ENCODE measurements around the gene GDI2. TPM values are rescaled to one million over a fixed set of nuclear protein-coding genes. Genes with fewer than 3 reads are reported as not detected.

GDI2 gene
- total and polyA plus RNA-seq, 7 donors, result 178 to 238 (median 203) TPM

- Histone ChIP-seq H3K27me3 (no peaks in the 10 kb centered on the region), H3K4me1 (no peaks in the 10 kb centered on the region), H3K36me3 (no peaks in the 10 kb centered on the region), H3K9me3 (no peaks in the 10 kb centered on the region), H3K4me3 (no peak overlapping the region), H3K27ac (no peak overlapping the region)
- WGBS, 2 donors, result 67% methylated on average over 6 of the region's 6 CpGs
- intact Hi-C loops (cut with DNase I), result no loop called here
- TF ChIP-seq, protein P1, sequence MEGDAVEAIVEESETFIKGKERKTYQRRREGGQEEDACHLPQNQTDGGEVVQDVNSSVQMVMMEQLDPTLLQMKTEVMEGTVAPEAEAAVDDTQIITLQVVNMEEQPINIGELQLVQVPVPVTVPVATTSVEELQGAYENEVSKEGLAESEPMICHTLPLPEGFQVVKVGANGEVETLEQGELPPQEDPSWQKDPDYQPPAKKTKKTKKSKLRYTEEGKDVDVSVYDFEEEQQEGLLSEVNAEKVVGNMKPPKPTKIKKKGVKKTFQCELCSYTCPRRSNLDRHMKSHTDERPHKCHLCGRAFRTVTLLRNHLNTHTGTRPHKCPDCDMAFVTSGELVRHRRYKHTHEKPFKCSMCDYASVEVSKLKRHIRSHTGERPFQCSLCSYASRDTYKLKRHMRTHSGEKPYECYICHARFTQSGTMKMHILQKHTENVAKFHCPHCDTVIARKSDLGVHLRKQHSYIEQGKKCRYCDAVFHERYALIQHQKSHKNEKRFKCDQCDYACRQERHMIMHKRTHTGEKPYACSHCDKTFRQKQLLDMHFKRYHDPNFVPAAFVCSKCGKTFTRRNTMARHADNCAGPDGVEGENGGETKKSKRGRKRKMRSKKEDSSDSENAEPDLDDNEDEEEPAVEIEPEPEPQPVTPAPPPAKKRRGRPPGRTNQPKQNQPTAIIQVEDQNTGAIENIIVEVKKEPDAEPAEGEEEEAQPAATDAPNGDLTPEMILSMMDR (IDR thresholded peaks at IDR 0.05), result no peak
- DNase-seq, result peak; percentile 19
These were observed 20.6 kb upstream of the GDI2 start for GRCh38 chr10:5833814-5834213.

DNA sequence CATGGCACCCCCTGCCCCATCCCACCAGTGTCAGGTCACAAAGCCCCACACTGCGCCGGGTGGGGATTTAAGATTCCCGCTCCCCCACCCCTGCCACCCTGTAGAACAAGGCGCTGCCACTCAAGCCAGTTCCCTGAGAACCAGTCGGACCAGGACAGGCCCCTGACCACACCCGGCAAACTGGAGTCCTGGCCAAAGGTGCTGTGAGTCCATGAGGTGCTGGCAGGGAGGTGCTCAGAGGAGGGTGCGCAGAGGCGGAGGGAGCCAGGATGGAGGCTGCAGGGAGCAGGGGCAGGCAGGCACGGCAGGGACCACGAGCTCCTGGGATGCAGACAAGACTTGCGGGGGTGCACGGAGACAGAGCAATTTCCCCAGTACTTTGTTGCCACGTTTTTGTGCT lies 19.7 kb upstream of the GDI2 start:
- Histone ChIP-seq H3K9me3 (no peaks in the 10 kb centered on the region), H3K4me1 (no peaks in the 10 kb centered on the region), H3K36me3 (no peaks in the 10 kb centered on the region), H3K4me3 (no peak overlapping the region), H3K27me3 (no peaks in the 10 kb centered on the region), H3K27ac (no peak overlapping the region)
- no peak for TF ChIP-seq EP300 (IDR thresholded peaks at IDR 0.05)
- no peak for TF ChIP-seq POLR2AphosphoS5 (IDR thresholded peaks at IDR 0.05)
- no peak for TF ChIP-seq POLR2A (IDR thresholded peaks at IDR 0.05)
- TF ChIP-seq, protein P1 (IDR thresholded peaks at IDR 0.05), result no peak
- WGBS, 2 donors, result 23 to 68% methylated on average over 13 of the region's 13 CpGs
- intact Hi-C loops (cut with DNase I), result no loop called here
- DNase-seq, result peak; percentile 50

- Histone ChIP-seq H3K27ac (no peak overlapping the region), H3K9me3 (no peaks in the 10 kb centered on the region), H3K27me3 (no peaks in the 10 kb centered on the region), H3K4me1 (no peaks in the 10 kb centered on the region), H3K36me3 (no peaks in the 10 kb centered on the region), H3K4me3 (no peak overlapping the region)
- intact Hi-C loops (cut with DNase I), result no loop called here
- no peak for DNase-seq
- WGBS, 2 donors, result 93 to 95% methylated on average over 8 of the region's 8 CpGs
- TF ChIP-seq POLR2AphosphoS5 (IDR thresholded peaks at IDR 0.05) (no peak), EP300 (IDR thresholded peaks at IDR 0.05) (no peak), POLR2A (IDR thresholded peaks at IDR 0.05) (no peak)
- TF ChIP-seq, protein P1 (IDR thresholded peaks at IDR 0.05), result no peak
These were observed 18.2 kb upstream of the GDI2 start for GRCh38 chr10:5831446-5831782.

- Histone ChIP-seq H3K9me3 (no peaks in the 10 kb centered on the region), H3K36me3 (no peaks in the 10 kb centered on the region), H3K4me3 (no peak overlapping the region), H3K4me1 (no peaks in the 10 kb centered on the region), H3K27ac (no peak overlapping the region), H3K27me3 (no peaks in the 10 kb centered on the region)
- TF ChIP-seq EP300 (IDR thresholded peaks at IDR 0.05) (no peak), POLR2AphosphoS5 (IDR thresholded peaks at IDR 0.05) (no peak), POLR2A (IDR thresholded peaks at IDR 0.05) (no peak)
- TF ChIP-seq, protein P1 (IDR thresholded peaks at IDR 0.05), result no peak
- WGBS, 2 donors, result 83 to 85% methylated on average over 14 of the region's 14 CpGs
- peak; percentile 43 for DNase-seq
- intact Hi-C loops (cut with DNase I), result no loop called here
These were observed 17.6 kb upstream of the GDI2 start for GRCh38 chr10:5830629-5831445.

GRCh38 chr10:5829267-5829666 lies 16.0 kb upstream of the GDI2 start:
- TF ChIP-seq POLR2A (IDR thresholded peaks at IDR 0.05) (no peak), POLR2AphosphoS5 (IDR thresholded peaks at IDR 0.05) (no peak), EP300 (IDR thresholded peaks at IDR 0.05) (no peak)
- TF ChIP-seq, protein P1 (IDR thresholded peaks at IDR 0.05), result no peak
- 91 to 95% methylated on average over 9 of the region's 9 CpGs for WGBS, 2 donors
- no peaks in the 10 kb centered on the region for H3K9me3 ChIP-seq
- no peak overlapping the region for H3K27ac ChIP-seq
- H3K36me3 ChIP-seq, result no peaks in the 10 kb centered on the region
- H3K4me1 ChIP-seq, result no peaks in the 10 kb centered on the region
- intact Hi-C loops (cut with DNase I), result no loop called here
- DNase-seq, result peak; percentile 28
- H3K4me3 ChIP-seq, result no peak overlapping the region
- H3K27me3 ChIP-seq, result no peaks in the 10 kb centered on the region
